ENCODE measurements around the gene ADGRF1.
"Not testable (repeated sequence)": the region's sequence is repeated elsewhere in the genome, so short reads cannot be mapped to it uniquely, and the experiment has no call there.

ADGRF1 gene

DNA sequence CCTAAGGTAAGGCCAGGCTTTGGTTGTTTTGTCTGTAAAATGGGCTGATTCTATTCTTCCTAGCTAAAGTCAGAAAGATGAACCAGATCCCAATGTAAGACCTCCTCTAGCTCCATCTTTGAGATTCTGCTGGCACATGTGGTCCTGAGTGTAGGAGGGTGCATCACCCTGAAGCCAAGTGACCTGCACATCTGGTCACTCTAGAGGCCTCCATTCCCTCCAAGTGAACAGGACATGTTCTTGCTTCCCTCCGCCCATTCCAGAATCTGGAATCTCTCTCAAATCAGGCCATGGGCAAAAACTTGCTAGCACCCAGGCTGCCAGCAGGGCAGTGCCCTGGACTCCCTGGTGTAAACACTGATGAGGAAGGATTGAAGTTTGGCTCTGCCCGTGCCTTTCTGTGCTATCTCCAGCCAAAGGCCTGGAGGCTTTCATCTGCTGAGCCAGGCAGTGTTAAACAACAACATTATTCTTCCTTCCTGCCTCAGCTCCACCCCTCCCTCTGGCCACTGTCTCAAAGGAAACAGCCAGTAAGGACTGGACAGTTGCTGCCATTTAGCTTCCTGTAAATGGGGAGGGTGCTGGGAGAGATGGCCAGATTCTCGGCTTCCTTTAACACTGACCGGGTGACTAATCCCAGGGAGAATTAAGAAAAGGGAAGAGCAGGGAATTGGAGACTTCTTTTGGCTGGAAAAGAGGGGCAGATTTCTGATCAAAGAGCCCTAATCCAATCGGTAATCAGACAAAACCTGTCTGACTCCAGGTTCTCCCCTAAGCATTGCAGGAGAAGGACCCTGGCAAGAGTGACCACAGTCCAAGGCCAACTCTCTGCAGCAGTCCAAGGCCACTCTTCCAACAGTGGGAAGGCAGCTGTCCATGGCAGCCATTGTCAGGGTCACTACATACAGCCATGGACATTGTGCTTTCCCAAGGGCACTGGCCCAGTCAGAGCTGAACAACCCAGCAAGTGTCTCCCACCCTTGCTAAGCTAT lies 19.5 kb upstream of the ADGRF1 start:
- no peak for DNase-seq

DNA sequence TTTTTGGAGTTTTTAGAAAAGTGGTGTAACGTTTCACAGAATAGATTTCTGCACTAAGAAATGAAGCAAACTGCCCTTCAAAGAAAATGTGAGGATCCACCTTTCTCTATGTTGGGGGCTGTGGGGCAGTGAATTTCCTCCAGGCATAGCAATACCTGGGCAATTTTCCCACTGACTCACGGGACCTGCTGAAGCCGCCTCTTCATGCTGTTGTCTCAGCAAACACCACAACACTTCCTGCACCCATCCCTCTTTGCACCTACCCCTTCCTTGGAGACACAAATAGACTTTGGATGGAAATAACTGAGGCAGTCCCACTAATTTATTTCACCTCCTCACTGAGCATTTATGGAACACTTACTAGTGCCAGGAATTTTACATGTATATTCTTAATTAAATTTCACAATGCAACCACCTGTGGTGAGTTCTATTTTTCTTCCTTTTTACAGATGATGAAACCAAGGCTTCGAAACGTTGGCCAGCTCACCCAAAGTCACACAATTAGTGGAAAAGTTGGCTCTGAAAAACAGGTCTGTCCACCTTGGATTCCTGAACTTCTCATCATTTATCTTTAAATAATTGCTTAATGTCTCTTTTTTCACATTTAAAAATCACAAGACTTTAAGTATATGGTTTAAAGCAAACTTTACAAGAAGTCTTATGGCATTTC lies 17.2 kb upstream of the ADGRF1 start:
- DNase-seq, result no peak

DNA sequence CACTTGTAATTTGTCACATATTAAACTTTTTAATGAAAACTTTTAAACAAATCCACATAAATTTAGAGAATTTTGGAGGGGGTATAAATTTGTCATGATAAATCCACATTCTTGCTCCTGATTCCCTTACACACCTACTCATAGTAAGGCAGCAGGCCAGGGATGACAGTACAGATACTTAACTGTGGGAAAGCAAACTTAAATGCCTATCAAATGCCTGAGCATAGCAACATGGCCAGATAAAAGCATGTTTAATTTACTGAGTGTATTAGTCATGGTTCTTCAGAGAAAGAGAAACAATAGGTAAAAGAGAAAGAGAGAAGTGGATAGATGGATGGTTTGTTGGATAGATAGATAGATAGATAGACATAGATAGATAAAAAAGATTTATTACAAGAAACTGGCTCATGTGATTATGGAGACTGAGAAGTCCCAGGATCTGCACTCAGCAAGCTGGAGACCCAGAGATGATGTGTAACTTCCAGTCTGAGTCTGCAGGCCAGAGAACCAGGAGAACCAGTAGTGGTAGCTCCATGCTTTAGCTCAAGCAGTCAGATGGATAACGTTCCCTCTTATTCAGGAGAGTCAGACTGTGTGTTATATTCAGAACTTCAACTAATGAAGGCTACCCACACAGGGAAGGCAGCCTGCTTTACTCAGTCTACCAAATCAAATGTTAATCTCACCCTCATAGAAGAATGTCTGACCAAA lies 15.9 kb upstream of the ADGRF1 start:
- no peak for DNase-seq

DNA sequence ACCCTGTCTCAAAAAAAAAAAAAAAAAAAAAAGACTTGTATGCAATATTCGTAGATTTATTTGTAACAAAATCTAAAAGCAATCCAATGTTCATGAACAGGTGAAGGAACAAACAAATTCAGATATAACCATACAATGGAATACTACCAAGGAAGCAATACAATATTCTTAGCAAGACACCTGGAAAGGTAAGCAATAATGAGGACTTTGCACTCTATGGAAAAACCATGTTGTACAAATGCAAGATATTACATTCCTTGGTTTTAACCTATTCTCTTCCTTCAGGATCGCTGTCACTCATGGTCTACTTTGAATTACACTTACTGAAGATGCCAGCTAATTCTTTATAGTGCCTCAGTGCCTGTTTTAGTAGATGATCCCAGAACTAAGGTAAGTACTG lies 14.7 kb upstream of the ADGRF1 start:
- DNase-seq, result no peak

DNA sequence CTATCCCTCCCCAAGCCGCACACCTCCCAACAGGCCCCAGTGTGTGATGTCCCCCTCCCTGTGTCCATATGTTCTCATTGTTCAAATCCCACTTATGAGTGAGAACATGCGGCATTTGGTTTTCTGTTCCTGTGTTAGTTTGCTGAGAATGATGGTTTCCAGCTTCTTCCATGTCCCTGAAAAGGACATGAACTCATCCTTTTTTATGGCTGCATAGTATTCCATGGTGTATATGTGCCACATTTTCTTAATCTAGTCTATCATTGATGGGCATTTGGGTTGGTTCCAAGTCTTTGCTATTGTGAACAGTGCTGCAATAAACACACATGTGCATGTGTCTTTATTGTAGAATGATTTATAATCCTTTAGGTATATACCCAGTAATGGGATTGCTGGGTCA lies 12.2 kb upstream of the ADGRF1 start:
- not testable (repeated sequence) for DNase-seq

DNA sequence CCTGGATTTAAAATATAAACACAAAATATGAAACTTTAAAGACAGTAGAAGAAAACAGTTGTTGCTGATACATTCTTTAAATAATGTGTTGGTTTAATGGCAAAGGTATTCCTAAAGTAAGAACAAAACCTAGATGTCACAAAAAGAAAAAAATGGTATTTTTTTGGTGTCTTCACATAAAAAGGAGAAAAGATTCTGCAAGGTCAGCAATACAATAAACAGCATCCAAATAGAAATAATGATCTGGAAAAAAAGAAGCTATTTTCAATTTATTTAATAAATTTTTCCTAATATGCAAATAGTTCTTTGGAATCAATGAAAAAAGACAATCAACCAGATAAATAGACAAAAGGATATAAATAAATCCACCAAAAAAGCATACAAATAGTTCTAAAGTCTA lies 6.5 kb upstream of the ADGRF1 start:
- no peak for DNase-seq

DNA sequence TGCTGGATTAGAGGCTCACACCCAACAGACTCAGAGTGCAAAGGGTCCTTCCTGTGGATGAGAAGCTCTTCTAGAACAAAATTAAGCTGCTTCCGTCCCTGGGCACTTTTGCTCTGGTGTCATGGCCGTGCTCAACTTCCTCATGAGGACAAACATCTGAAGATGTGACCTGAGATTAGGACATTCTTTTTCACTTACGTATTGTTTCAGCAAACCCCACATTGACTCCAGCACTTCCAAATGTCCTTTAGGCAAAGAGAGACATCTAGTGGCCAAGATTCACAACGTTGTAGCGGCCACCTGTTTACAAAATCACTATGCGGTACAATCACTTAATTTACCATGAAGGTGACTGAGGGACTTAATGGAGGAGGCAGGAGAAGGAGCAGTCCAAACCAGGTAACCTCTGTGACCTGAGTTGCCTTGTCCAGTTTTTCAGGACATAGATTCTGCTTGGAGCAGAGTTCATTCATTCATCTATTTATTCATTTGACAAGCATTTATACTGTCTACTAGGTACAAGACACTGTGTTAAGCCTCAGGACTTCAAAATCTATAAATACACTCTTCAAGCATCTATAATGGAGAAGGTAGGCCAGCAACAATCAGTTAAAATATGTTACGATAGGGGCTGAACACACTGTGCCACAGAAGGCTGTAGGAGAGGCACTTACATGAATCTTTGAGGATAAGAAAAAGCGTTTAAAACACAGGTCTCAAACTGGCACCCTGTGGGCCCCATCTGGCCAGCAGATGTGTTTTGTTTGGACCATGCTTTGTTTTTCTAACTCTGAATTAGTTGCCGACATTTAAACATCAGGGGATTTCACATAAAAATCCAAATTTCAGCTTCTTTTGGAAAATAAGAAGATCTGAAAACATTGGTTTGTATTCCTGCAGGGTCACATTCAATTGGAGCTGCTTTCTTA lies 5.6 kb upstream of the ADGRF1 start:
- DNase-seq, result peak; percentile 70 to 78 (median 71)

DNA sequence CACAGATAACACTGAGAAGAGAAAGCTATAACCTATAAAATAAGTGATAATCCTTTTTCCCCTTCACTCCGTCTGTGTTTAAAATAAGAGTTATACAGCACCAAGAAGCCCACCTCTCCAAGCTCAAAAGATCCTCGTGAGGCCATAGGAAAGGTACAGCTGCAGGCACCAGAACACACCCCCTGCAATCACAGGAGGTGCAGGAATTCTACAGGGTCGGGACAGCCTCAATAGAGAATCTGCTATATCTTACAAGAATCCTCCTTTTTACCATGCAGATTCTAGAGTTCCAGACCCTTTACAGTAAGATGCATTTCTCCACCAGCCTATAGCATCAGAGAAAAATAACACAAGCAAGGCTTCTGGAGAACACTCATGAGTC lies 5.0 kb upstream of the ADGRF1 start:
- DNase-seq, result no peak

DNA sequence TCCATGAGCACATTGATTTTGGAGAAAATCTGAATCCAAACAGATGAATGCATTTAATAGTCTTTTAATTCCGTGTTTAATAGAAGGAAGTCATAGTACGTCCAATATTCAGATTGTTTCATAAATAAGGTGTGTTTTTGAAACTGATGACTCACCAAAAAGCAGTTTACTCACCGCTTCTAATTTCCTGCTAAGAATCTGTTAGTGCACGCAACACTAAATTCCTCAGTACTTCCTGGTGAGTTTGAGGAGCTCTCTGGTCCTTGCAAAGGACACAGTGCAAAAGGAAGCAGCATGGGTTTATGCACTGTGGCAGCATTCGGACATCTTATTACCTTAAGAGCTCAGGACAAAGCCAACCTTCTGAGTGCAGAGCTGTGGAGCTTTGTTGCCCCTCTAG lies 2.3 kb upstream of the ADGRF1 start:
- DNase-seq, result peak in 1 of 3 donors; percentile 6

DNA sequence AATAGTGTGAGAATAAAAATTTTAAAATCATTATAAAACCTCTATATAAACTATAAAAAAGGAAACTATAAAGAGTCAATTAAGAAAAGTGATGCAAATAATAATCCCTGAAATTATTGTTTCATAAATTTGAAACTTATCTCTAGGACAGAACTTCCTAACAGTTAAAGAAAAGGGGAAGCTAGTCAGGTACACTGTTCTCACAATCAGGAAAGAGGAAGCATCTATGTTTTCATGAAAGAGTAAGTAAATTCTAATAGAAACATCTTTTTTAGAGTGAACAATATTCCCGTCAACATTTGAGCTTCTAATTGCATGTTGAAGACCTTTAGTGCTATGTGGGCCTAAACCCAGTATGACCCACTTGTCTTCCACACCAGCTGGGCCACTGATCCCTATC lies 1.2 kb upstream of the ADGRF1 start:
- peak in 2 of 3 donors; percentile 37 to 46 for DNase-seq

DNA sequence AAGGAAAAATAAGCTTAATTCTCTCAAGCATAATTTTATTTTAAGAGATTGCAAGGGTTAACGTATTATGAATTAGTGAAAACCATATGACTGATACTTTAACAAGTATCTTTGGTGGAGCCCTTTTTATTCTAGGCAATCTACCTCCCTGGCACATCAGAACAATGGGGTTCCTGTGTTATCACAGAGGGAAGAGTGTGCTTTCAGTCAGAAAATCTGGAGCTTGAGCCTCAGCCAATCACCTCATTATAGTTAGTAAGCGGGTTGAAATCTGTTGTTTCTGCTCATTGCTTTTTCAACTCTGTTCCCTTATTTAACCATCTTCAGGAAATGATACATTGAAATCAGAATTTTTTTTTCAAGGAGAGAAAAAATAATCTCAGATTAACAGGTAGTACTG lies 391 bp downstream of the ADGRF1 start:
- DNase-seq, result no peak

DNA sequence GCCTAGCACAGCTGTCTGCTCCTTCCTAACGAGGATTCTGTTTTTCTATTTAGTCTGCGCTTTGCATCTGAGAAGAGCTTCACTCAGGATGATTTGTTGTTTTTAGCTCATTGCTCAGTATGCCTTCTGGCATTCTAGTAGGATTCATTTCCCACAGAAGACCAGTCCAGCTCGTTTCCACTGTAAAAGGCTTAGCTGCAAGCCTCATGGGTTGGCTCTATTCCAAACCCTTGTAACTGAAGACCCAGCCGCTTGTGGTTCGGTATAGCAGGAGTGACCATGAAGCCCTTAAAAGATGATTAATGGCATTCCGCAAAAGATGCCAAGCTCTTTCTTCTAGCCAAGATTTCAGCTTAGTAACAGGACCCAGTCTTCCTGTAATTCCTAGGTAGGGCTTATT lies 7.2 kb downstream of the ADGRF1 start:
- no peak for DNase-seq

DNA sequence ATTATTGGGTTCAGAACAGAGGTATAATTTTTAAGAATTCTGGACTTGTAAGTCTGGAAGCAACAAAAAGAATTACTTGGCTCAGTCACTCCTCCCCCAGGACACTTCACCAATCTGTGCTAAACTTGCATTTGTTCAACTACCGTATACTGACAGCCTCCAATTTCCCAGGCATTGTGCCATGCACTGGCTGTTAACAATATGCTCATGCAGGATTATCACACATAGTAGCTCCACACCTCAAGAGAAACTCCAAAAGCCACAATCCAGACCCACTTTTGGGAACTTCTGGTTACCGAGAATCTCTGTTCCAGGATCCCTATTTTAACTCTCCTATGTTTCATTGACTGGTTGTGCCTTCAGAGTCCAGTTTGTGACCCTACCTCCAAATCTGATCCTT lies 7.7 kb downstream of the ADGRF1 start:
- no peak for DNase-seq

DNA sequence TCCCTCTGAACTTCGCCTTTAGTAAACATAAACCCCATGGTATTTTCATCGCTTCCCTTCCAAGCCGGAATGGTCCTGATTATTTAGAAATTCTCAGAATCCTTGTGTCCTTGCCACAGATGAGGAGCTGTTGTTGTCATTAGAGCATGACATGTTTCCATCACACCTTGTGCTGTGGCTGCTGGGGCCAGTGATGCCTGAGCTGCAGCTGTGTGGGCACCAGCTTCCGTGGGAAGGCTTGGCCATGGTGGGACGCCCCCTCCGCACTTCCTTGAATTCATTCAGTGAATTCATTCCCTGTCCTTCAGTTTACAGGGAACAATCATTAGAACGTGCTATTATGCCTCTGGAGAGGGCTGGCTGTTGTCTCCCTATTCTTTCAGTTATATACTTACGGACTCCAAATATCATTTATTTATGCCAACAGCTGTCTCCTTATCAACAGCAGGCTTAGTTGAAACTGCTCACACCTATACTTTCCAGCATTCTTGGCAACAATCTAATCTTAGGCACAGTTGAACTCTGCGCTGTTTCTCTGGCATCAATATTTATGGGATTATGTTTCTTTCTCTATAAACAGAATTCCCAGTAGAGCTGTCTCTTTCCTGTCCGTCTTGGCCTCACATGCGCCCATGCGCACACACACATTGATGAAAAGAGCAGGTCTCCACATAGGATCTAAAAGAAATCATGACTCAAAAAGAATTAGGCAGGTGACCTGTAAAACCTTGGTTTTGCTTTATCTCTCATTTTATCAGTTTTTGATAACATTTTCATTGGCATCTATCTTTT lies 9.0 kb downstream of the ADGRF1 start:
- no peak for DNase-seq

DNA sequence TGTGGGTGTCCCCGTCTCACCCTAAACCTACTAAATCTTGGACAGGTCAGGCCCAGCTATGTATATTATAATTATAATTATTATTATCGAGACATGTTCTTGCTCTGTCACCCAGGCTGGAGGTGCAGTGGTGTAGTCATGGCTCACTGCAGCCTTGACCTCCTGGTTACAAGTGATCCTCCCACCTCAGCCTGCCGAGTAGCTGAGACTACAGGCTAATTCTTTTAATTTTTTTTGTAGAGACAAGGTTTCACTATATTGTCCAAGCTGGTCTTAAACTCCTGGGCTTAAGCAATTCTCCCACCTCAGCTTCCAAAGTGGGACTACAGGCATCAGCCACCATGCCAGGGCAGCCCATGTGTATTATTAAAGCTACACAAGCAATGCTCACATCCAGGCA lies 10.5 kb downstream of the ADGRF1 start:
- no peak for DNase-seq

DNA sequence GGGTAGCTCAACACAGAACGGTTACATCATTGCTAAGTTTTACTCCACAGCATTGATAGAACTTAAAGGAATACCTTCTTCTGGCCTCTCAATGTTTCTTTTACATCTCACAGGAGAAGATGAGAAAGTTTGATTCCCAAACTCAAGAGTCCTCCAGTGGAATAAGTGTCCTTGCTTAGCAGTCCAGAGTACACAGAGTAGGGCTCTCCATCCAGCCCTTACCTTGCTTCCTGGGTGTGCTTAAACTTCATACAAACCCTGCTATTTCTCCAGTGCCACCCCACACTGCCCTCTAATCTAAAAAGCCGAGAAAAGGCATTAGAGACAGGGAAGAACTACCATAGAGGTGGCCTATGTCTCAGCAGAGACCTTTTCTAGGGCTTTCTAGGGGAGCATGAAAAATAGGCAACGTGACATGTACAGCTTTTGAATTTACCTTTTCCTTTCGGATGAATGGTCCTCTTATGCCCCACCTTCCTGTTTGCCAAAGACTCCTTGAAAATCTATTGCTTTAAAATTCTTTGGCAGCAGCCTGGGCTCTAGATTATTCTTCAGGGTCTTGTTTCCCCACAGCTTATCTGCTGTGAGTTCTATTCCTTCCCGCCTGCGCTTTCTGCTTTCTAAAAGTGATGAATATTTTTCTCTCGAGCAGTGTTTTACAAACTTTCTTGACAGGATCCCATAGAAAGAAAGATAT lies 12.1 kb downstream of the ADGRF1 start:
- no peak for DNase-seq

DNA sequence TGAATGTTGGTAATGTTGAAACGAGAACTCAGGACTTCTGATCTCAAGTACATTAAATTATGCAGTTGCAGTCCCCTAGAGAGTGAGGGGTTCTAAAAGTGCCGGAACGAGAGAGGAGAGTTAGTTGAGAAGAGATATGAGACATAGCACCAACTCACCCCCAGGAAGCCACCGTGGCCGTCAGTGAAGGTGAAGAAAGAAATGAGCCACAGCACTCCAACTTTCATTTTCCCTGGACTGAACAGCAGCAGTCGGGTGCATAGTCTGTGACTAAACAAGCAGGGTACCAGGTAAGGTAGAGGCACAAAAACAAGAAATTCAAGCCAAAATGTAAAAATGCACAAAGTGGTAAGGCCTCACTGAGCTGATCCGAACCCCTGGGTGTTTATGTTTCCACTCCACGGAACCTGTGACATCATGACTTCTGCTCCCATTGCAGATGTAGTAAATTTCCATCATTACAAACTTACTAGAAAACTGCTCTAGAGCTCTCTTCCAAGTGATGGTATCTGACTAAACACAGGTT lies 13.2 kb downstream of the ADGRF1 start:
- no peak for DNase-seq

DNA sequence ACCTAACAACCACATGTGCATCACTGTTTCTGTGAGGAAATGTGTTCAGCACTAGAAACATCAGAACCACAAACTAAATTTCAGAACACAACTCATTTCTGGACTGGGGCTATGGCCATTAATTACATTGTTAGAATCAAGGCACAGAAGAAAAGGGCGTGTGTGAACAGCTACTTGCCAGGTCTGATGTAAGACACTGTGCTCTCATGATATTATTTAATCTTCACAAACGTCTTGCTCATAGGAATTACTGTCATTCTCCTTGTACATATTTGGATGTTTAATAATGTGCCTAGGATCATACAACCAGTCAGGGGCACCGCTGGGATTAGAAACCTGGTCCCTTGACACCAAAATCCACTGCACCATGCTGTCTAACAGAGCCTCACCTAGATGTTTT lies 14.8 kb downstream of the ADGRF1 start:
- no peak for DNase-seq

DNA sequence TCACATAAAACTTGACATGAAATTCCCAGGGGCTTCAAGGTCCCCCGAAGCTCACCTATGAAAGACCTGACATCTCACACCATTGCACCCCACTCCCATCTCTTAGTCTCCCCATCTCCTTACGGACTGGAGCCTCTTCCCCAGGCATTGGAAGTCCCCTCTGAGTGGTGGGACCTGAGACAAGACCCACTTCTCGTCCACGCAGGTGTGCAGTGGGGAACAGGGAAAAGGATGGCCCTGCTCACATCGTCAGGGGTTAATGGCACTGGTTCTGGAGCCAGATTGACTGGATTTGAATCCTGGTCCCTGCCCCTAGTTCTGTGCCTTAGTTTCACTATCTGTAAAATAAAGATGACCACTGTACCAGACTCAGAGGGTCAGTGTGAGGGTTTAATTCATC lies 15.5 kb downstream of the ADGRF1 start:
- DNase-seq, result no peak

DNA sequence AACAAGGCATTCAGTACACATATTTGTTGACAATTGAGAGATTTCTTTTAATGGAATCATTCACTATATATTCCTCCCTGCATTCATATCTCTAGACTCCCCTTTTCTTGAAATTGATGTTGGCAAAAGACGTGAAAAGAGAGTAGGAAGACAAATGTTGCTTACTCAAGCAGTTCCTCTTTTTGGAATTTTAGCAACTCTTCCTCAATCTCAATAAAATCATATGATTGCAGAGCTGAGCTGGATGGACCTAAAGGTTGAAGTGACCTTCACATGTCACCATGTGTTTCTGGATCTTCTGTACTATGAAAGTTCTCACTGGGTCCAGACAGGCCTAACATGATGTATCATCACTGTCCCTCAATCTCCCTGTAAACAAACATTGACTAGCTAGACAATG lies 18.6 kb downstream of the ADGRF1 start:
- DNase-seq, result peak; percentile 23 to 48 (median 37)

DNA sequence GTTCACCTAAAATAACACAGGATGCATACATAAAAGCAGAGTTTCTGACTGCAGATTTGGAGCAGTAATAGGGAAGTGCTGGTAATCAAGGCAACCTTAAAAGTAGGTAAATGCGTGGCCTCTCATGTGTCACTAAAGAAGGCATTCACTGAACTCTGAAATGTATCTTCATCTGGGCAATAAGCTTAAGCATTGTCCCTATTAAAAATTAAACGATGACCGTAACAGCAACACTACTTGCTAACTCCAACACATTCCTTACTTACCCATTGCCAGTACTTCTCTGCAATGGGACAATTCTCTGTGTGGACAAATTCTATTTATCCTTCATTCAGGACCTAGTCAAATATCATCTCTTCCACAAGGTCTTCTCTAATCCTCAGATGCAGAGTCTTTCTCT lies 19.9 kb downstream of the ADGRF1 start:
- no peak for DNase-seq

Measured in suppressor macrophage treated with lipopolysaccharide for 1 hour (primary cell).